Lower lobe of right lung (tissue), 2 donors: Measurements from ENCODE around the gene TMUB1. TPM values are rescaled to one million over a fixed set of nuclear protein-coding genes. Genes with fewer than 3 reads are reported as not detected.

Source experiments
- ATAC-seq, 2 donors: fragments of 200-7000 bp; cut with Tn5 transposase; one replicate each; pipeline ENCODE4 v1.9.1; 2020 to 2022; ENCODE audit warnings: mild to moderate bottlenecking in 2 of 2, moderate library complexity in 2 of 2
- DNase-seq: peaks from one replicate; pipeline ENCODE4 v3.0.0-alpha.2; 2020
- H3K27ac ChIP-seq: fragments of 200-600 bp; one replicate; pipeline ENCODE4 v1.8.0; 2022
- H3K27me3 ChIP-seq: fragments of 200-600 bp; one replicate; pipeline ENCODE4 v1.8.0; 2022; ENCODE audit warnings: low read depth
- H3K36me3 ChIP-seq: fragments of 200-600 bp; one replicate; pipeline ENCODE4 v1.8.0; 2022; ENCODE audit warnings: mild to moderate bottlenecking
- H3K4me1 ChIP-seq: fragments of 200-600 bp; one replicate; pipeline ENCODE4 v1.8.0; 2022
- H3K4me3 ChIP-seq: fragments of 200-600 bp; one replicate; pipeline ENCODE4 v1.8.0; 2022; ENCODE audit warnings: mild to moderate bottlenecking
- H3K9me3 ChIP-seq: fragments of 200-600 bp; one replicate; pipeline ENCODE4 v1.8.0; 2022
- CTCF ChIP-seq: fragments of 200-600 bp; IDR thresholded peaks from one replicate; pipeline ENCODE4 v1.8.0; 2022; ENCODE audit warnings: antibody characterized with exemption, mild to moderate bottlenecking
- intact Hi-C: fragments of 100-400 bp; cut with DNase I; formaldehyde crosslinking; loops from one replicate; pipeline ENCODE4 v1.11.0; 2022
- total RNA-seq: library from RNA; stranded (reverse); fragmentation: NEBNext Ultra II Directional; extraction: Animal tissue kit (Norgen Biotek cat#: 25700); gene quantifications from one replicate; pipeline ENCODE4 v1.2.1, GENCODE V29; 2021
- donor health status: DM: no; HTN: yes; CAD: no; lungs with severe emphysema.

TMUB1 gene
- total RNA-seq, 1 donor from 2014 or later: 37.4 TPM

GRCh38 chr7:151075662-151075971 lies 7.7 kb downstream of the TMUB1 start:
- TF ChIP-seq CTCF: no peak
- DNase-seq: peak; percentile 30
- H3K4me1 ChIP-seq: peaks cover 19% of the 10 kb centered on the region
- no peaks in the 10 kb centered on the region for H3K9me3 ChIP-seq
- H3K36me3 ChIP-seq: peaks cover 73% of the 10 kb centered on the region
- no peak for ATAC-seq
- H3K27me3 ChIP-seq: no peaks in the 10 kb centered on the region
- H3K27ac ChIP-seq: no peak overlapping the region
- intact Hi-C loops: no loop called here
- no peak overlapping the region for H3K4me3 ChIP-seq

GRCh38 chr7:151074817-151075661 lies 8.3 kb downstream of the TMUB1 start:
- DNase-seq (no peak), ATAC-seq (no peak)
- Histone ChIP-seq H3K4me3 (no peak overlapping the region), H3K4me1 (peaks cover 19% of the 10 kb centered on the region), H3K27me3 (no peaks in the 10 kb centered on the region), H3K27ac (no peak overlapping the region), H3K9me3 (no peaks in the 10 kb centered on the region), H3K36me3 (peaks cover 78% of the 10 kb centered on the region)
- TF ChIP-seq CTCF: no peak
- intact Hi-C loops: no loop called here

- H3K36me3 ChIP-seq: peaks cover 89% of the 10 kb centered on the region
These were observed 9.3 kb downstream of the TMUB1 start for GRCh38 chr7:151073990-151074389.

GRCh38 chr7:151071032-151071866 lies 12.0 kb downstream of the TMUB1 start:
- DNase-seq: no peak
- no peak overlapping the region for H3K27ac ChIP-seq
- intact Hi-C loops: no loop called here
- ATAC-seq: no peak
- H3K4me1 ChIP-seq: no peaks in the 10 kb centered on the region
- no peaks in the 10 kb centered on the region for H3K27me3 ChIP-seq
- no peaks in the 10 kb centered on the region for H3K9me3 ChIP-seq
- peaks cover 100% of the 10 kb centered on the region for H3K36me3 ChIP-seq
- H3K4me3 ChIP-seq: no peak overlapping the region
- TF ChIP-seq CTCF: no peak

More at GRCh38 chr7:151073990-151074389, 9.3 kb downstream of the TMUB1 start:
- no peaks in the 10 kb centered on the region for H3K9me3 ChIP-seq
- H3K27me3 ChIP-seq: no peaks in the 10 kb centered on the region
- ATAC-seq: no peak
- H3K27ac ChIP-seq: no peak overlapping the region
- H3K4me3 ChIP-seq: no peak overlapping the region
- peaks cover 8% of the 10 kb centered on the region for H3K4me1 ChIP-seq
- no peak for TF ChIP-seq CTCF
- DNase-seq: no peak
- intact Hi-C loops: no loop called here

GRCh38 chr7:151070574-151070960 lies 12.7 kb downstream of the TMUB1 start:
- H3K27me3 ChIP-seq: no peaks in the 10 kb centered on the region
- no peaks in the 10 kb centered on the region for H3K4me1 ChIP-seq
- no peak overlapping the region for H3K27ac ChIP-seq
- ATAC-seq (no peak), DNase-seq (no peak)
- no peak overlapping the region for H3K4me3 ChIP-seq
- H3K36me3 ChIP-seq: peaks cover 100% of the 10 kb centered on the region
- no peak for TF ChIP-seq CTCF
- H3K9me3 ChIP-seq: no peaks in the 10 kb centered on the region
- intact Hi-C loops: no loop called here
